Endothelial cell of umbilical vein (primary cell): Measurements from ENCODE around the gene RADIL. TPM values are rescaled to one million over a fixed set of nuclear protein-coding genes. Genes with fewer than 3 reads are reported as not detected.

Experiments used
- BruUV-seq: library from RNA; stranded (reverse); fragments of 400-500 nt; replicated peaks from 2 replicates; lab custom pipeline; 2021; lab: Mats Ljungman, UMichigan
- CTCF ChIA-PET: fragments of 300-600, 350-600 bp; sonication (Branson Sonifier 250); formaldehyde crosslinking; loops from one replicate; lab custom pipeline; 2021; ENCODE audit warnings: antibody characterized with exemption, inconsistent platforms; lab: Charles Lee
- POLR2A ChIA-PET: fragments of 300-600, 350-600 bp; sonication (Branson Sonifier 250); formaldehyde crosslinking; loops from one replicate; lab custom pipeline; 2021; ENCODE audit warnings: antibody characterized with exemption, inconsistent platforms; lab: Charles Lee
- DNase-seq: peaks from one replicate; pipeline ENCODE4 v3.0.0-alpha.2; 2011; ENCODE audit warnings: low read depth, low spot score
- FAIRE-seq: peaks from 2 replicates; lab custom pipeline; 2011; peaks lifted over from hg19 to GRCh38; lab: Jason Lieb, UNC
- H2AFZ ChIP-seq: 2 replicates; pipeline ENCODE4 v1.6.0; 2012; ENCODE audit warnings: low read depth, low read length, control low read depth, inconsistent platforms
- H3K27ac ChIP-seq: 2 replicates; pipeline ENCODE4 v1.5.1; 2011; ENCODE audit warnings: low read depth, mild to moderate bottlenecking, control low read depth, low read length, moderate library complexity; ENCODE audit not compliant: insufficient read depth
- H3K27me3 ChIP-seq, 2 experiments: 2 replicates each; pipeline versions ENCODE4 v1.6.0 to v1.6.1; 2011; ENCODE audit warnings: low read length in 2 of 2, mixed read lengths in 1 of 2; ENCODE audit not compliant: control insufficient read depth in 2 of 2, insufficient read depth in 2 of 2
- H3K36me3 ChIP-seq, 2 experiments: 2 replicates in 1 of 2; 3 replicates in 1 of 2; pipeline ENCODE4 v1.5.1; 2011; ENCODE audit warnings: low read length in 2 of 2, mild to moderate bottlenecking in 1 of 2, moderate library complexity in 1 of 2; ENCODE audit not compliant: control insufficient read depth in 2 of 2, insufficient read depth in 2 of 2; ENCODE audit errors: extremely low read depth in 1 of 2
- H3K4me1 ChIP-seq: 3 replicates; pipeline ENCODE4 v1.5.1; 2011; ENCODE audit warnings: mild to moderate bottlenecking, low read length; ENCODE audit not compliant: control insufficient read depth, insufficient read depth; ENCODE audit errors: extremely low read depth
- H3K4me2 ChIP-seq: 2 replicates; pipeline ENCODE4 v1.6.1; 2011; ENCODE audit warnings: low read length, control low read depth, mixed read lengths; ENCODE audit not compliant: insufficient read depth
- H3K4me3 ChIP-seq, 3 experiments: fragments of 200-600 bp in 1 of 3; sonication (generic), shearing (Covaris generic) in 1 of 3; replicated peaks in 1 of 3; 2 replicates each; pipeline ENCODE4 v1.5.1; 2011 to 2016; ENCODE audit warnings: control low read depth in 3 of 3, low read length in 3 of 3, mild to moderate bottlenecking in 2 of 3, inconsistent platforms in 1 of 3, low read depth in 1 of 3, moderate library complexity in 1 of 3; ENCODE audit not compliant: insufficient read depth in 1 of 3
- H3K79me2 ChIP-seq: 2 replicates; pipeline ENCODE4 v1.6.0; 2012; ENCODE audit warnings: low read length, inconsistent platforms; ENCODE audit not compliant: control insufficient read depth, insufficient read depth
- H3K9ac ChIP-seq: replicated peaks from 2 replicates; pipeline ENCODE3; 2011; ENCODE audit warnings: low read length, control low read depth; ENCODE audit not compliant: insufficient read depth; ENCODE audit errors: extremely low read depth
- H3K9me1 ChIP-seq: replicated peaks from 3 replicates; pipeline ENCODE4 v1.6.0; 2011; ENCODE audit warnings: mild to moderate bottlenecking, low read length; ENCODE audit not compliant: control insufficient read depth, insufficient read depth; ENCODE audit errors: extremely low read depth
- H3K9me3 ChIP-seq: replicated peaks from 2 replicates; pipeline ENCODE4 v1.5.1; 2012; ENCODE audit warnings: low read length, inconsistent platforms; ENCODE audit not compliant: control insufficient read depth, insufficient read depth
- H4K20me1 ChIP-seq: replicated peaks from 2 replicates; pipeline ENCODE3; 2011; ENCODE audit warnings: mild to moderate bottlenecking, low read length; ENCODE audit not compliant: control insufficient read depth, insufficient read depth; ENCODE audit errors: extremely low read depth
- EZH2 ChIP-seq: IDR thresholded peaks from 2 replicates; pipeline ENCODE4 v1.6.1; 2012; ENCODE audit warnings: borderline replicate concordance, low read depth, mild to moderate bottlenecking, moderate library complexity, low read length, inconsistent platforms; ENCODE audit not compliant: severe bottlenecking
- FOS ChIP-seq: IDR thresholded peaks from 2 replicates; pipeline ENCODE4 v1.6.1; 2011; ENCODE audit warnings: mild to moderate bottlenecking, low read length, moderate library complexity, borderline replicate concordance; ENCODE audit not compliant: insufficient read depth
- GATA2 ChIP-seq: IDR thresholded peaks from 2 replicates; pipeline ENCODE4 v1.7.0; 2011; ENCODE audit warnings: low read depth, mild to moderate bottlenecking, moderate library complexity, mixed read lengths, low read length; ENCODE audit not compliant: insufficient read length, insufficient read depth
- JUN ChIP-seq: IDR thresholded peaks from 2 replicates; pipeline ENCODE4 v1.6.1; 2011; ENCODE audit warnings: borderline replicate concordance, low read depth; ENCODE audit not compliant: insufficient read length, insufficient read depth
- MYC ChIP-seq: IDR thresholded peaks from one replicate; pipeline ENCODE4 v1.6.1; 2011; ENCODE audit warnings: mild to moderate bottlenecking, low read depth, low read length
- POLR2A ChIP-seq: IDR thresholded peaks from 2 replicates; pipeline ENCODE4 v1.6.1; 2012; ENCODE audit warnings: low read depth, mild to moderate bottlenecking, control low read depth, low read length
- POLR2AphosphoS5 ChIP-seq: IDR thresholded peaks from 2 replicates; pipeline ENCODE4 v1.6.1; 2012; ENCODE audit warnings: low read depth, mild to moderate bottlenecking, control low read depth, low read length, moderate library complexity; ENCODE audit not compliant: insufficient read depth
- dilution Hi-C: fragments of 300-500 bp; cut with MboI; formaldehyde crosslinking; loops from one replicate; pipeline ENCODE4 v1.15.0; 2019; ENCODE audit warnings: low sequenced_read_pairs; ENCODE audit not compliant: extremely low pct_ligation_motif_present
- intact Hi-C: fragments of 100-400 bp; cut with micrococcal nuclease; formaldehyde crosslinking; loops from one replicate; pipeline ENCODE4 v1.10.0; 2022
- polyA plus RNA-seq, 4 experiments: library from polyadenylated mRNA; depleted of rRNA in 3 of 4; stranded (reverse) in 3 of 4; unstranded in 1 of 4; fragments of >200 nt; gene quantifications; 2 replicates each; pipeline versions ENCODE4 v1.2.1 to v1.2.3, GENCODE V29; 2011 to 2012; ENCODE audit warnings: missing spikeins in 1 of 4
- total RNA-seq: library from RNA; stranded (reverse); gene quantifications from 2 replicates; pipeline ENCODE4 v1.2.3, GENCODE V29; 2021
- TF ChIP-seq, protein P1 (sequence below): IDR thresholded peaks from 2 replicates; pipeline ENCODE4 v1.6.1; 2011; ENCODE audit not compliant: insufficient read depth, insufficient read length
- TF ChIP-seq, protein P2 (sequence below), 2 donors: IDR thresholded peaks; 1 replicate in 1 of 2; 2 replicates in 1 of 2; pipeline ENCODE4 v1.5.1; 2011; ENCODE audit warnings: low read length in 2 of 2, mild to moderate bottlenecking in 2 of 2, moderate library complexity in 2 of 2, control low read depth in 1 of 2, inconsistent platforms in 1 of 2, low read depth in 1 of 2; ENCODE audit not compliant: insufficient read depth in 1 of 2; ENCODE audit errors: extremely low read depth in 1 of 2

RADIL gene
- total and polyA plus RNA-seq, 2 donors (not counting 3 experiments of a cell fraction or from before 2014, with no cell fraction given), result 1.2 to 2.5 TPM

DNA sequence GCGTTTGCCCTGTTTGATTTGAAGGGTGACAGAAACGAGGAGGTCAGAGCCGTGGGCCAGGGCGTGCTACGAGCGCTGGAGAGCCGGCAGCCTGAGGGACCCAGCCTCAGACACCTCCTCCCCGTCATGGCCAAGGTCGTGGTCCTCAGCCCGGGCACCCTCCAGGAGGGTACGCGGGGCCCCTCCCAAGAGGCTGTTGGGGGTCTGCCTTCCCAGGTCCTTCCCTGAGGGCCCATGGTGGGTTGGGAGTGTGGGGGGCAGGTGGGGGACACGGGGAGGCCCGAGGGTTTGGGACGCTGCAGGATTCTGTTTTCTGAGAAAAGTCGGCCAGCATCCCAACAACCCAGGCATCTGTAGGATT lies 100.2 kb downstream of the RADIL start:
- no peak for TF ChIP-seq POLR2A
- no peak for TF ChIP-seq POLR2AphosphoS5
- no peak for TF ChIP-seq MYC
- TF ChIP-seq EZH2, result no peak
- TF ChIP-seq, protein P1, sequence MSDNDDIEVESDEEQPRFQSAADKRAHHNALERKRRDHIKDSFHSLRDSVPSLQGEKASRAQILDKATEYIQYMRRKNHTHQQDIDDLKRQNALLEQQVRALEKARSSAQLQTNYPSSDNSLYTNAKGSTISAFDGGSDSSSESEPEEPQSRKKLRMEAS, result no peak
- TF ChIP-seq GATA2, result no peak
- TF ChIP-seq, protein P2, sequence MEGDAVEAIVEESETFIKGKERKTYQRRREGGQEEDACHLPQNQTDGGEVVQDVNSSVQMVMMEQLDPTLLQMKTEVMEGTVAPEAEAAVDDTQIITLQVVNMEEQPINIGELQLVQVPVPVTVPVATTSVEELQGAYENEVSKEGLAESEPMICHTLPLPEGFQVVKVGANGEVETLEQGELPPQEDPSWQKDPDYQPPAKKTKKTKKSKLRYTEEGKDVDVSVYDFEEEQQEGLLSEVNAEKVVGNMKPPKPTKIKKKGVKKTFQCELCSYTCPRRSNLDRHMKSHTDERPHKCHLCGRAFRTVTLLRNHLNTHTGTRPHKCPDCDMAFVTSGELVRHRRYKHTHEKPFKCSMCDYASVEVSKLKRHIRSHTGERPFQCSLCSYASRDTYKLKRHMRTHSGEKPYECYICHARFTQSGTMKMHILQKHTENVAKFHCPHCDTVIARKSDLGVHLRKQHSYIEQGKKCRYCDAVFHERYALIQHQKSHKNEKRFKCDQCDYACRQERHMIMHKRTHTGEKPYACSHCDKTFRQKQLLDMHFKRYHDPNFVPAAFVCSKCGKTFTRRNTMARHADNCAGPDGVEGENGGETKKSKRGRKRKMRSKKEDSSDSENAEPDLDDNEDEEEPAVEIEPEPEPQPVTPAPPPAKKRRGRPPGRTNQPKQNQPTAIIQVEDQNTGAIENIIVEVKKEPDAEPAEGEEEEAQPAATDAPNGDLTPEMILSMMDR (IDR thresholded peaks at IDR 0.05; ENCODE audit: extremely low read depth in 1 of 2, insufficient read depth in 1 of 2, low read depth in 1 of 2, low read length in 2 of 2), result no peak
- no peak for TF ChIP-seq JUN
- no peak for TF ChIP-seq FOS
- Histone ChIP-seq H4K20me1 (no peaks in the 10 kb centered on the region), H3K79me2 (peaks cover 9% of the 10 kb centered on the region), H3K9ac (no peak overlapping the region), H3K4me3 (no peak overlapping the region), H3K36me3 (peaks cover 23 to 51% of the 10 kb centered on the region in 2 experiments), H3K9me1 (no peaks in the 10 kb centered on the region), H3K9me3 (no peaks in the 10 kb centered on the region), H2AFZ (no peak overlapping the region), H3K4me2 (no peak overlapping the region), H3K27me3 (no peaks in the 10 kb centered on the region), H3K4me1 (no peaks in the 10 kb centered on the region), H3K27ac (no peak overlapping the region)
- ChIA-PET CTCF (no interaction called here), POLR2A (no interaction called here)
- no TSS peak for BruUV-seq
- dilution Hi-C loops (no loop called here), intact Hi-C loops (no loop called here)
- no peak for FAIRE-seq
- DNase-seq, result no peak
